A673 (cell line): ENCODE measurements around the gene NHLRC4.

Source experiments
- CTCF ChIP-seq: fragments of 300-800, 200-600 bp; sonication (generic); conservative IDR thresholded peaks from 2 replicates; pipeline ENCODE4 v1.5.1; 2017; ENCODE audit warnings: low read depth, mild to moderate bottlenecking, antibody characterized with exemption, low read length, moderate library complexity, mixed read lengths
- EZH2 ChIP-seq: fragments of 200-600 bp; sonication (generic); IDR thresholded peaks from 2 replicates; pipeline ENCODE4 v1.6.1; 2017; ENCODE audit warnings: borderline replicate concordance, low read depth, mild to moderate bottlenecking, mixed read lengths, antibody characterized with exemption, low read length; ENCODE audit not compliant: poor library complexity, severe bottlenecking

GRCh38 chr16:609316-609715 lies 42.5 kb downstream of the NHLRC4 start:
- no peak for TF ChIP-seq EZH2
- no peak for TF ChIP-seq CTCF
